Mucosa of descending colon (tissue), 3 donors: ENCODE data around the gene KLHL21. TPM values are rescaled to one million over a fixed set of nuclear protein-coding genes. Genes with fewer than 3 reads are reported as not detected.
A peak's percentile ranks its signal among the peaks of the same experiment; 100 is the strongest.

ENCODE experiments used
- ATAC-seq: fragments of 200-7000 bp; cut with Tn5 transposase; one replicate; pipeline ENCODE4 v1.9.1; 2020; ENCODE audit warnings: mild to moderate bottlenecking, moderate library complexity
- DNase-seq, 3 donors: peaks; one replicate each; pipeline ENCODE4 v3.0.0-alpha.2; 2020
- H3K36me3 ChIP-seq: fragments of 200-600 bp; one replicate; pipeline ENCODE4 v1.8.0; 2021; ENCODE audit warnings: low read depth, mild to moderate bottlenecking
- H3K4me1 ChIP-seq: fragments of 200-600 bp; one replicate; pipeline ENCODE4 v1.8.0; 2021; ENCODE audit warnings: low read depth, mild to moderate bottlenecking
- H3K4me3 ChIP-seq: fragments of 200-600 bp; one replicate; pipeline ENCODE4 v1.8.0; 2021; ENCODE audit warnings: mild to moderate bottlenecking
- H3K9me3 ChIP-seq: fragments of 200-600 bp; one replicate; pipeline ENCODE4 v1.8.0; 2021; ENCODE audit warnings: mild to moderate bottlenecking
- CTCF ChIP-seq: fragments of 200-600 bp; IDR thresholded peaks from one replicate; pipeline ENCODE4 v1.8.0; 2022; ENCODE audit warnings: antibody characterized with exemption, mild to moderate bottlenecking
- intact Hi-C, 2 donors: fragments of 100-400 bp; cut with DNase I in 1 of 2; cut with micrococcal nuclease in 1 of 2; formaldehyde crosslinking; loops; one replicate each; pipeline versions ENCODE4 v1.11.0 to v1.11.1; 2022; cut with DNase I, micrococcal nuclease
- total RNA-seq, 3 donors: library from RNA; stranded (reverse); fragmentation: NEBNext Ultra II Directional in 2 of 3; extraction: Animal tissue kit (Norgen Biotek cat#: 25700) in 2 of 3; gene quantifications; one replicate each; pipeline versions ENCODE4 v1.2.1 to v1.2.4, GENCODE V29; 2021 to 2023
- donor health status: DM: no; HTN: no; CAD: no; lungs with moderate emphysema.
- donor health status: DM: no; HTN: no; CAD: no.
- donor health status: DM: no; HTN: yes; CAD: no.

Gene KLHL21
- total RNA-seq, 3 donors from 2014 or later, result 8.7 to 68.2 (median 10.7) TPM

DNA sequence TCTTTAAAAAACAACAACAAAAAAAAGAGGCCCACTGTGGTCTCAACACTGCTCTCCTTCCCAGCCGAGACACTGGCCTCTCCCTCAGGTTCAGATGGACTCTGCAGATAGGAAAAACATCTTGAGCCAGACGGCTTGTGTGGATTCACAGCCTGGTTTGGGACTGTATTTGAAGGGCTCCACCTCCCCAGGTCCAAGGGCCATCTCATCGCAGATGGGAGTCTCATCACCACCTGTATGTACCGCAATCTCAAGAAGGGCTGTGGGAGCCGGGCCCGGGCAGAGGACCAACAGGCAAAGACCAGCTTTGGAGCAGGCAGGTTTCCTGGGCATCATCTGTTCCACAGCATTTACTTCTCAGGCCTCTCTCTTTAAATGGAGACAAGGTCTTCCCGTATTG lies 12.6 kb downstream of the KLHL21 start:
- DNase-seq, result no peak
- peaks cover 4% of the 10 kb centered on the region for H3K36me3 ChIP-seq
- TF ChIP-seq CTCF, result no peak
- intact Hi-C loops, result no loop called here
- H3K9me3 ChIP-seq, result no peaks in the 10 kb centered on the region
- no peak for ATAC-seq
- no peaks in the 10 kb centered on the region for H3K4me1 ChIP-seq
- H3K4me3 ChIP-seq, result no peak overlapping the region

DNA sequence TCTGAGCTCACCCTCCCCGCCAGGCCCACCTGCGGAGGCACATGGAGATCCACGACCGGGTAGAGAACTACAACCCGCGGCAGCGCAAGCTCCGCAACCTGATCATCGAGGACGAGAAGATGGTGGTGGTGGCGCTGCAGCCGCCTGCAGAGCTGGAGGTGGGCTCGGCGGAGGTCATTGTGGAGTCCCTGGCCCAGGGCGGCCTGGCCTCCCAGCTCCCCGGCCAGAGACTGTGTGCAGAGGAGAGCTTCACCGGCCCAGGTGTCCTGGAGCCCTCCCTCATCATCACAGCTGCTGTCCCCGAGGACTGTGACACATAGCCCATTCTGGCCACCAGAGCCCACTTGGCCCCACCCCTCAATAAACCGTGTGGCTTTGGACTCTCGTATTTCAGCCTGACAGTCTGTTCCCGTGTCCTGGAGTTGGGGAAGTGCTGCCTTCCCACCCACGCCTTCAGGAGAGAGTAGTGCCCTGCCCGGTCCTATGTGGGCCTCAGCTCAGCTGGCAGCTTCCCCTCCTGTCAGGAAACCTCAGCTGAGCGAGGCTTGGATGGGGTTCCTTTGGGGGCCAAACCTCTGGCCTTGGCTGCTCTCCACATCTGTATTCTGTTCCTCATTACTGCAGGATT lies 13.7 kb downstream of the KLHL21 start:
- no peak for DNase-seq
- H3K4me1 ChIP-seq, result no peaks in the 10 kb centered on the region
- H3K9me3 ChIP-seq, result no peaks in the 10 kb centered on the region
- peaks cover 4% of the 10 kb centered on the region for H3K36me3 ChIP-seq
- H3K4me3 ChIP-seq, result no peak overlapping the region
- intact Hi-C loops, result no loop called here
- TF ChIP-seq CTCF, result no peak
- ATAC-seq, result no peak

GRCh38 chr1:6588128-6588892 lies 14.4 kb downstream of the KLHL21 start:
- H3K36me3 ChIP-seq, result peaks cover 4% of the 10 kb centered on the region
- DNase-seq, result no peak

DNA sequence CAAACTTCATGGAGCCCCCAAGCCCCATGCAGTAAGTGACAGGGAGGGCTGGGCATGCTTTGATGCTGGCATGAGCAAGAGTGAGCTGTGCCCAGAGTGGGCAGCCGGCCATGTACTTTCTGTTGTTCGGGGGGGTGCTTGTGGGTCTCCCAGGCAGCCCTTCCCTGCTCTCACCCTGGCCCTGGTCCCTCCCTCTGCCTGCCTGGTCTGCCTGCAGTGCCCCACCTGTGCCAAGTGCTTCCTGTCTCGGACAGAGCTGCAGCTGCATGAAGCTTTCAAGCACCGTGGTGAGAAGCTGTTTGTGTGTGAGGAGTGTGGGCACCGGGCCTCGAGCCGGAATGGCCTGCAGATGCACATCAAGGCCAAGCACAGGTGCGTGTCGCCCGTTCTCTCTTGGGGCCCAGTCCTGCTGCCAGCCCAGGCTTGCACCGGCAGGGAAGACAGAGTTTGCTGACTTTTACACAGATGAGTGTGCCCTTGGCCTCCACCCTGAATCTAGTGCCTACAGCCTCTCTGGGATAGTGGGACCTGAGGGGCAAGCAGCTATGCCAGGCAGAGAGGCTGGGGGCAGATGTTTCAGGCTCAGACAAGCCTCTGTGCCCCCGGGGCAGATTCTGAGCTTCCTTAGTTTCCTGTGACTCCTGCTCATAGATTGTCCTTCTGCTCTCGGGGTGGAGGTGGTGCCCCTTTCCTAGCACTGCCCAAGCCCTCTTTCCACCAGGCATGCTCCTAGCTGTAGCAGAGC lies 15.2 kb downstream of the KLHL21 start:
- H3K4me1 ChIP-seq, result peaks cover 10% of the 10 kb centered on the region
- peak; percentile 2 for ATAC-seq

More at GRCh38 chr1:6588128-6588892, 14.4 kb downstream of the KLHL21 start:
- ATAC-seq, result peak; percentile 25
- TF ChIP-seq CTCF, result no peak
- Histone ChIP-seq H3K9me3 (no peaks in the 10 kb centered on the region), H3K4me3 (no peak overlapping the region), H3K4me1 (peaks cover under 1% of the 10 kb centered on the region)
- intact Hi-C loops, result no loop called here

GRCh38 chr1:6586404-6586816 lies 16.3 kb downstream of the KLHL21 start:
- DNase-seq (no peak), ATAC-seq (no peak)
- Histone ChIP-seq H3K4me3 (no peak overlapping the region), H3K4me1 (peaks cover 18% of the 10 kb centered on the region), H3K9me3 (no peaks in the 10 kb centered on the region), H3K36me3 (peaks cover 4% of the 10 kb centered on the region)
- no peak for TF ChIP-seq CTCF
- intact Hi-C loops, result no loop called here

More for the DNA sequence above, 15.2 kb downstream of the KLHL21 start:
- H3K36me3 ChIP-seq, result peaks cover 4% of the 10 kb centered on the region
- no peak for TF ChIP-seq CTCF
- intact Hi-C loops, result no loop called here
- H3K4me3 ChIP-seq, result no peak overlapping the region
- H3K9me3 ChIP-seq, result no peaks in the 10 kb centered on the region
- DNase-seq, result no peak
